ENCODE data around the gene MYZAP. TPM values are rescaled to one million over a fixed set of nuclear protein-coding genes. Genes with fewer than 3 reads are reported as not detected.
A peak's percentile ranks its signal among the peaks of the same experiment; 100 is the strongest.

The MYZAP gene
- total RNA-seq = under 0.01 and 0.43 TPM in 2 replicates

- TF ChIP-seq CTCF (IDR thresholded peaks at IDR 0.05; ENCODE audit: insufficient read depth, low read depth, low read length) = no peak
- DNase-seq (ENCODE audit: low read depth) = peak; percentile 10
- peak within 1 kb of the TSS; percentile 46 for H3K4me3 ChIP-seq (ENCODE audit: low read depth, low read length)
Observed at GRCh38 chr15:57591822-57592367, at the start of gene MYZAP. MYZAP (plus strand) TSS chr15:57591904; CDS start chr15:57592035, 131 bp downstream.

- TF ChIP-seq CTCF (IDR thresholded peaks at IDR 0.05; ENCODE audit: insufficient read depth, low read depth, low read length) = no peak
- H3K4me3 ChIP-seq (ENCODE audit: low read depth, low read length) = no peak overlapping the region
- no peak for DNase-seq (ENCODE audit: low read depth)
Observed at GRCh38 chr15:57542505-57542817, 49.2 kb upstream of the MYZAP start.

GRCh38 chr15:57544848-57545480, 46.7 kb upstream of the MYZAP start:
- TF ChIP-seq CTCF (IDR thresholded peaks at IDR 0.05; ENCODE audit: insufficient read depth, low read depth, low read length) = no peak
- no peak for DNase-seq (ENCODE audit: low read depth)
- no peak overlapping the region for H3K4me3 ChIP-seq (ENCODE audit: low read depth, low read length)

- no peak overlapping the region for H3K4me3 ChIP-seq (ENCODE audit: low read depth, low read length)
- peak; percentile 12 for TF ChIP-seq CTCF (IDR thresholded peaks at IDR 0.05; ENCODE audit: insufficient read depth, low read depth, low read length)
- DNase-seq (ENCODE audit: low read depth) = no peak
Observed at GRCh38 chr15:57545995-57546394, 45.7 kb upstream of the MYZAP start.

GRCh38 chr15:57547243-57547755, 44.4 kb upstream of the MYZAP start:
- TF ChIP-seq CTCF (IDR thresholded peaks at IDR 0.05; ENCODE audit: insufficient read depth, low read depth, low read length) = no peak
- no peak for DNase-seq (ENCODE audit: low read depth)
- H3K4me3 ChIP-seq (ENCODE audit: low read depth, low read length) = no peak overlapping the region

GRCh38 chr15:57548351-57548750, 43.4 kb upstream of the MYZAP start:
- H3K4me3 ChIP-seq (ENCODE audit: low read depth, low read length) = no peak overlapping the region
- no peak for TF ChIP-seq CTCF (IDR thresholded peaks at IDR 0.05; ENCODE audit: insufficient read depth, low read depth, low read length)
- no peak for DNase-seq (ENCODE audit: low read depth)

Measured in fibroblast of villous mesenchyme (primary cell).